ENCODE measurements around the gene ATG10.
"Not testable (repeated sequence)": the region's sequence is repeated elsewhere in the genome, so short reads cannot be mapped to it uniquely, and the experiment has no call there.

ATG10 gene

DNA sequence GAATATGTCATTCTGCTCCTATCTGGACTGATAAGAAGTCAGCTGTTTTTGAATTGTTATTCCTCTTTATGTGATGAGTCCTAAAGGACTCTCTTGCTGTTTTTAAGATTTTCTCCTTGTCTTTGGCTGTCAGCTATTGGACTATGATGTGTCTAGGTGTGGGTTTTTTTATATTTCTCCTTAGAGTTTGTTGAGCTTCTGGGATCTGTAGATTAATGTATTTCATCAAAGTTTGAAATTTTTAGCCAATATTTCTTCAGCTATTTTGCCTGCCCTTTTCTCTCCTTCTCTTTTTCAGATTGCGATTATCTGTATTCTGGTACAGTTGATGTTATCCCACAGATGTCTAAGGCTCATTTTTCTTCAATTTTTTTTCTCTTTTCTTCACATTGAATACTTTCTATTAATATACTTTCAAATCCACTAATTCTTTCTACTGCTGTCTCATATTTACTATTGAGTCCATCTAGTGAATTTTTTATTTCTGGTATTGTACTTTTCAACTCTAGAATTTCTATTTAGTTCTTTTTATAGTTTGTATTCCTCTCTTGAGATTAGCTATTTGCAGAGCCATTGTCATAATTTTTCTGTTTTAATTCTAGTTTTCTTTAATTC is 275.2 kb downstream of the ATG10 start:
- H3K4me3 ChIP-seq (ENCODE audit: low read depth, low read length): no peak overlapping the region
- no peak for TF ChIP-seq CTCF (IDR thresholded peaks at IDR 0.05; ENCODE audit: control insufficient read depth, extremely low read depth, insufficient read depth)
- DNase-seq (ENCODE audit: low read depth): no peak

- DNase-seq (ENCODE audit: low read depth): no peak
- H3K4me3 ChIP-seq (ENCODE audit: low read depth, low read length): no peak overlapping the region
- no peak for TF ChIP-seq CTCF (IDR thresholded peaks at IDR 0.05; ENCODE audit: control insufficient read depth, extremely low read depth, insufficient read depth)
These were observed 280.9 kb downstream of the ATG10 start for GRCh38 chr5:82252744-82253143.

GRCh38 chr5:82255844-82256243 is 284.0 kb downstream of the ATG10 start:
- no peak for TF ChIP-seq CTCF (IDR thresholded peaks at IDR 0.05; ENCODE audit: control insufficient read depth, extremely low read depth, insufficient read depth)
- DNase-seq (ENCODE audit: low read depth): no peak

DNA sequence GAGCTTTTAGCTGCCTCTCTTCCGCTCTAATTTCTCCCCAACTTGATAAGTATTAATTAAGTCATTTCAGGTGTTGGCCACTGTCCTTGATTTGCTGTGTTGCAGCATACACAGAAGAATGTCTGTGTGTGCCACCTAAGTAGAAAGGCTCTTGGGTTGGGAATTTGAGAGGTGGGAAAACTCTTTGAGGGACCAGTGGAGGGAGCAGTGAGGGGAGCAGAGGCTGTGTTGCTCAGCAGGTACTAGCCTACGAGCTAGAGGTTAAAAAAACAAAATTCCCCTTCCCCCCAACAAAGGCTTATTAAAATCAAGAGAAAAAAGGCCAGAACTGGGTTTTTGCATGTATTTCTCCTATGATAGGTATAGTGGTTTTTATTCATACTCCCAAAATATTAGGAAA is 285.4 kb downstream of the ATG10 start:
- H3K4me3 ChIP-seq (ENCODE audit: low read depth, low read length): no peak overlapping the region
- no peak for TF ChIP-seq CTCF (IDR thresholded peaks at IDR 0.05; ENCODE audit: control insufficient read depth, extremely low read depth, insufficient read depth)

More at GRCh38 chr5:82255844-82256243, 284.0 kb downstream of the ATG10 start:
- H3K4me3 ChIP-seq (ENCODE audit: low read depth, low read length): no peak overlapping the region

DNA sequence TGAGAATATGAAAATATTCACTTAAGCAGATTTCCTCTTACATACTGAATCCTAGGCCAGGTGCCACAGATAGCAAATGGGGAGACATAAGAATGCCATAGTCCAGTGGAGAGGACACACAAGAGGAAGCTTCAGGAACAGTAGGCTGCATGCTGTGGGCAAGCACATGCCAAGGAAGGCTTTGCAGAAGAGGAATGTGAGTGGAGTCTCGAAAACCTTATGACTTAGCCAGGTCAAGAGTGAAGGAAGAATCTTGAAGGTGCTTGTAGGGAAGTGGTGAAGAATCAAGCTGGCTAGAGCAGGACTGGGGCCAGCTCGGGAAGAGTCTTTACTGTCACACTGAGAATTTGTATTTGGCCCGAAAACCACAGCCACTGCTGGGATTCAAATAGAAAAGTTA is 285.9 kb downstream of the ATG10 start:
- H3K4me3 ChIP-seq (ENCODE audit: low read depth, low read length): no peak overlapping the region
- no peak for TF ChIP-seq CTCF (IDR thresholded peaks at IDR 0.05; ENCODE audit: control insufficient read depth, extremely low read depth, insufficient read depth)
- no peak for DNase-seq (ENCODE audit: low read depth)

More for the DNA sequence above, 285.4 kb downstream of the ATG10 start:
- DNase-seq (ENCODE audit: low read depth): no peak

DNA sequence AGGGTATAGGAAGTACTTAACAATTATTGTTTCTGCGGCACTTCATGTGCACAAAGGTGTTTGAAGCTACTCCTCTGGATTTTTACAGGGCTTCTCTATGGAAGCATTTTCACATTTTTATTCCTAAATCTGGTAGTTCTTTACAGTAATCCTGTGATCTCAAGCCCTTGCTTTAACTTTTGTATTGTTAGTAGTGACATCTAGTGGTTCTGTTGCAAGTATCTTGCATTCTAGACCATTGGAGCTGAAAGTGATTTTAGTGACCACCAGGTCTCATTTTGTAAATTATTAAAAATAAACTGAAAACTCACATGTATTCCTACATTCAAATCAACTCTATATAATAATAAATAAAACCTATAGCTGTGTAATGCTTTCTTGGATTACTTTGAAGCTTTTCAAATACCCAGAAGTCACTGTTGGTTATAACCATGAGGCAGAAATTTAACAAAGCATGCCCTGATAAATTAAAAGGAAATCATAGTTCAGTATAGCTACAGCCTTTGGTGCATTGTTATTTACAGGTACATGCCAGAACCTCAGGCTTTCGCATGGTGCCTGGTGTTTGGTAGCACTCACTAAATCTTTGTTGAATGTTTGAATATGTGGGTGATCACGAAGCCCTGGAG is 287.5 kb downstream of the ATG10 start:
- no peak overlapping the region for H3K4me3 ChIP-seq (ENCODE audit: low read depth, low read length)
- no peak for DNase-seq (ENCODE audit: low read depth)
- TF ChIP-seq CTCF (IDR thresholded peaks at IDR 0.05; ENCODE audit: control insufficient read depth, extremely low read depth, insufficient read depth): peak; percentile 58

DNA sequence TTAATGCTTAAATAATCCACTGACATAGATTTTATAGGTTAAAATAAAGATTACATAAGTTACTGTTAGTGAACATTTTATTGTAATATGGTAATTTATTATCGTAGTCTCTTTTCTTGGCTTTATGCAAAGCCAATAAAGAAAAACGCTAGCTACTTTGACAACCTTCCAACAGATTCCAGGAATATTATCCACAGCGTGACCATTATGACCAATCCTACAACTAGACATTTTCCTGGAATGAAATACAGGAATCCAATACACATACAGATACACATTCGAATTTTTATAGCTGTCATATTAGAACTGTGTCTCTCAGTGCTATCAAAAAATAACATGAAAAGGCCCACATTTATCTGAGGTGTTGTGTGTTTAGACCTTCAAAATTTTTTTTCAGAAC is 293.2 kb downstream of the ATG10 start:
- no peak for TF ChIP-seq CTCF (IDR thresholded peaks at IDR 0.05; ENCODE audit: control insufficient read depth, extremely low read depth, insufficient read depth)
- DNase-seq (ENCODE audit: low read depth): peak; percentile 18
- no peak overlapping the region for H3K4me3 ChIP-seq (ENCODE audit: low read depth, low read length)

DNA sequence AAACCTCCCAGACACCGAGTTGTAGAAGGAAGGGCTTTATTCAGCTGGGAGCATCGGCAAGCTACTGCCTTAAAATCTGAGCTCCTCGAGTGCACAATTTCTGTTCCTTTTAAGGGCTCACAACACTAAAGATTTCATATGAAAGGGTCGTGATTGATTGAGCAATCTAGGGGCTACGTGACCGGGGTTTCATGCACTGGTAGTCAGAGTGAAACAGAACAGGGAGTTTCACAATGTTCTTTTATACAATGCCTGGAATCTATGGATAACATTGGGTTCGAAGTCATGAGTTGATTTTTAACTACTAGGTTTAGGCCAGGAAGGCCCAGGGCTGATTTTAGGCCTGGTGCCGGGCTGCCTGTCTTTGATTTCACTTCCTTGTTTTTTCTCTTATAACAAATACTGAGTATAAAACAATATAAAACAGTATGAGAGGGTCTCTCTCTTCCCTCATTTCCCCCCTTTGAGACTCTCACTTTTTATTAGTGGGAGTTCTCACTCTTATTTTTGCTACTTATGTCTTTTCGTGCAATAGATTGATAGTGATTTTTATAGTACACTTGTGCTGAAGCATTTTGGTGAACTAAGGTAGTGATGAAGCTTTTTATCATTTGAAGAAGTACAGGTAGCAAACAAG is 295.6 kb downstream of the ATG10 start:
- H3K4me3 ChIP-seq (ENCODE audit: low read depth, low read length); DNase-seq (ENCODE audit: low read depth): not testable (repeated sequence)

- DNase-seq (ENCODE audit: low read depth); H3K4me3 ChIP-seq (ENCODE audit: low read depth, low read length): not testable (repeated sequence)
These were observed 297.5 kb downstream of the ATG10 start for GRCh38 chr5:82269363-82269762.

Data from LNCaP clone FGC (cell line).